GM21619 (cell line): ENCODE measurements around the gene TEX50.
"Not testable (repeated sequence)": the region's sequence is repeated elsewhere in the genome, so short reads cannot be mapped to it uniquely, and the experiment has no call there.

Source experiments
- ATAC-seq: cut with Tn5 transposase; IDR thresholded peaks from one replicate; pipeline ENCODE4 v1.9.1; 2021; ENCODE audit not compliant: unreplicated experiment

TEX50 gene

DNA sequence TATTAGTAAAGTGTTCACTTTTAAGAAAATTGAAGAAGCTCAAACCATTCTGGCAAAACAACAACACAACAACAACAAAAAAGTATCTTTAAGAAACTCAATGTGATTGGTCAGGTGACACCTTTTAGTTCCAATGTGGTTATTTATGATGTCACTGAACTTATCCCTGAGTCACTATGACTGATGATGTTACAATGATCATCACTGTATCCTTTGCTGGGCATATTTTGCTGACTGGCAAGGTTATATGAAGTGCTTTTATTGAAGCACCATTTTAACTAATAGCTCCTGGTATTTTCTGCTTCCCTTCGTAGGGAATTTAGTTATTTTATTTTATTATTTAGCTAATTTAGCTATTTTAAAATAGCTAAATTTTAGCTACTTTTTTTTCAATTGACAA, at the start of gene TEX50:
TSS of gene TEX50 (plus strand) at position 223 of the 400 bp plus-strand sequence. CDS start 184 bp downstream, outside the sequence.
- ATAC-seq: no peak

DNA sequence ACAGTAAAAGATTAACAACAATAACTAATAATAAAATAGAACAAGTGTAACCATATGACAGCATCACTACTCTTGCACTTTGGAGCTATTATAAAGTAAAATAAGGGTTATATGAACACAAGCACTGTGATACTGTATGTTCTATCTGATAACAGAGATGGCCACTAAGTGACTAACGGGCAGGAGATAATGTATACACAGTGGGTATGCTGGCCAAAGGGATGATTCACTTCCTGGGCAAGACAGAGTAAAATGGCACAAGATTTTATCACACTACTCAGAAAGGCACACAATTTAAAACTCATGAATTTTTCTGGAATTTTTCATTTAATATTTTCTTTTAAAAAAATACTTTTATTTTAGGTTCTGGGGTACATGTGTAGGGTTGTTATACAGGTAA, 44.6 kb upstream of the TEX50 start:
- no peak for ATAC-seq

DNA sequence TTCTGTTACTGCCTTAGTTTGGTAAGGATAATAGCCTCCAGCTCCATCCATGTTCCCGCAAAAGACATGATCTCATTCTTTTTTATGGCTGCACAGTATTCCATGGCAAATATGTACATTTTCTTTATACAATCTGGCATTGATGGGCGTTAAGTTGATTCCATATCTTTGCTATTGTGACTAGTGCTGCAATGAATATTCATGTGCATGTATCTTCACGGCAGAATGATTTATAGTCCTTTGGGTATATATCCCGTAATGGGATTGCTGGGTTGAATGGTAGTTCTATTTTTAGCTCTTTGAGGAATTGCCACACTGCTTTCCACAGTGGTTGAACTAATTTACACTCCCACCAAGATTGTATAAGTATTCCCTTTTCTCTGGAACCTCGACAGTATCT, 44.0 kb upstream of the TEX50 start:
- ATAC-seq: not testable (repeated sequence)

DNA sequence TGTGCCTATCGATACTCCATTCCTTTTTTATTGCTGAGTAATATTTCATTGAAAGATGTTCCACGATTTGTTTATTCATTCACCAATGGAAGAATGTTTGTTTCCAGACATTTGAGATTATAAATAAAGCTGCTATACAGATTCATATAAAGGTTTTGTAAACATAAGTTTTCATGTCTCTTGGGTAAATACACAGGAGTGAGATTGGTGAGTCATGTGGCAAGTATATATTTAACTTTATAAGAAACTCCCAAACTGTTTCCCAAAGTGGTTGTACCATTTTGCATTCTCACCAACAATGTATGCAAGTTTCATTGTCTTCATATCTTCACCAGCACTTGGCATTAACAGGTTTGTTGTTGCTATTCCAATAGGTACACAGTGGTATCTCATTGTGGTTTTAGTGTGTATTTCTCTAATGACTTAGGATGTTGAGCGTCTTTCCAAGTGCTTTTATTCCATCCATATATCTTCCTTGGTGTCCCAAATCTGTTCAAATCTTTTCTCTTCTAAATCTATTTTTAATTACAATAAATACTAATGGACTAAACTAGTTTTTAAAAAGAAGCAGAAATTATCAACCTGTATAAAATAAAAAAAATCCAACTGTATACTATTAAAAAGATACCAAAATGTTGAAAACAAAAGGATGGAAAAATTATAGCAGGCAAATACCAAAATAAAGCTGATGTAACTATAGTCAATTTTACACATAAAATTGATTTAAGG, 38.9 kb upstream of the TEX50 start:
- no peak for ATAC-seq

DNA sequence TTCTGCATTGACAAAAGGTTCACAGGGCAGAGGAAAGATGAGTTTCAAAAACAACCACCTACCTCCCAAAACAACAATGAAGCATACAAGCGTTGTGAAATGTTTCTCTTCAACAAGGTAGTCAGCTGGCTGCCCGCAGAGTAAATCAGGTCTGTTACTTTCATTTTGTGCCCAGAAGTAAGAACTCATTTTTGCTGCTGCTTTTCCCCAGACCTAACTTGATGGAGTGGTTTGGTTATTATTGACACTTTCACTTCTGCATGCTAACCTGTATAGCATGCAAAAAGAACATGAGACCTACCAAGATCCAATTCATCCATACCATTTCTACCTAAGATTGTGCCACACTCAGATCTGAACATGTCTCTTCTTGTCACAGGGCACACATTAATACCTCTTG, 33.5 kb upstream of the TEX50 start:
- ATAC-seq: no peak

DNA sequence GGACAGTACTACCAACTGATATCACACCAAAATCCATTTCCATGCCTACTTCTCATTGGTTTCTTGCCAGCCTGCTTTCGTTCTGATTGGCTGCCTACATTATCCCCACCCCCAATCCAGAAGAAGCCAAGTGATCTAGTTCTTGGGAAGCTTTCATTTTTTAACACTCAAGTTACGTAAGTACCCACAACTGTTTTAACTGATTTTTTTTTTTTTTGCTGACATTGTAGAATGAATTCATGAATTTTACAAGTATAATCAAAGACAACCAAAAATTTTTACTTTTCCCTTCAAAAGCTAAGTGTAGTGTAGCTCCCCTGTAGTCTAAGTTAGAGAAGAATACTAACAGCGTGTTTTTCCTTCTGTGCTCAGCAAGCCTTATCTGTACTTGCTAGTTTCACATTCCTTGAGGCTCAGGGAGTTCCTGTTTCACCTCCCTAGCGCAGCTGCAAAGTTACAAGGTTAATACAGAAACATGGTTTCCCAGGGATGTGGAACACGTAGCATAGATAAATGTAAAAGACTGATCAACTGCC, 32.0 kb upstream of the TEX50 start, which contains the start of gene SLC9C2:
TSS of gene SLC9C2 (minus strand) at position 17 of the 536 bp plus-strand sequence. CDS start 1,296 bp downstream, outside the sequence.
- ATAC-seq: no peak

DNA sequence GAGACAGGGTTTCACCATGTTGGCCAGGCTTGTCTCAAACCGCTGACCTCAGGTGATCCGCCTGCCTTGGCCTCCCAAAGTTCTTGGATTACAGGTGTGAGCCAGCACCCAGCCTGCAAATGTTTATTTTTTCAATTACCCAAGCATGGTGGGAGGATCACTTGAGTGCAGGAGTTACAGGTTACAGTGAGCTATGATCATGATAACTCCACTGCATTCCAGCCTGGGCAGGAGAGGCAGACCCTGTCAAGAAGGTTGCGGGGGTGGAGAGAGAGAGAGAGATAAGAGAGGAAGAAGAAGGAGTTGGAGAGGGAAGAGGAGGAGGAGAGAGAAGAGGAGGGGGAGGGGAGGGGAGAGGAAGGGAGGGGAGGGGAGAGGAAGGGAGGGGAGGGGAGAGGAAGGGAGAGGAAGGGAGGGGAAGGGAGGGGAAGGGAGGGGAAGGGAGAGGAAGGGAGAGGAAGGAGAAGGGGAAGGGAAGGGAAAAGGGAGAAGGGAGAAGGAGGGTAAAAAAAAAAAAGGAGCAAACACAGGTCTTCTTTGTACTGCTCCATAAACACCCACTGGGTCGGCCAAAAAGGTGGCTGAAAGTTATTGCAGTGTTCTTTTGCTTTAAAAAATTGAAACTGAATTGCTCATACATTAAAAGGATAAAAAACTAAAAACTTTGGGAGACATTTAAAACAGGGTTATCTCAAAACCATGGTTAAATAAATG, 26.5 kb upstream of the TEX50 start:
- ATAC-seq: no peak

GRCh38 chr1:173613086-173613485, 22.1 kb upstream of the TEX50 start:
- ATAC-seq: not testable (repeated sequence)

DNA sequence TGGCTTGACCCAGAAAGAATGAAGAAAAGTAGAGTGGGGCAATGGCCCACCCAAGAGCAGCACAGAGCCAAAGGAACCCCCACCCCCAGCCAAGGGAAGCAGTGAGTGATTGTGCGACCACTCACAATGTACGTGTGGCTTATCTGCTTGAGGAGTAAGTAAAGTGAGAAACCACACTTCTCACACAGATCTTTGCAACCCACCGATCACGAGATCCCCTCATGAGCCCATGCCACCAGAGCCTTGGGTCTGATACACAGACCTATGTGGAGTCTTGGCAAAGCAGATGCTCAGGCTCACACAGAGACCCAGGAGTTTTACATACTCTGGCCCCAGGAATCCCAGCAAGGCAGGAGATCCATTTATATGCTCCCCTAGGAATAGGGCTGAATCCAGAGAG, 18.3 kb upstream of the TEX50 start:
- no peak for ATAC-seq

DNA sequence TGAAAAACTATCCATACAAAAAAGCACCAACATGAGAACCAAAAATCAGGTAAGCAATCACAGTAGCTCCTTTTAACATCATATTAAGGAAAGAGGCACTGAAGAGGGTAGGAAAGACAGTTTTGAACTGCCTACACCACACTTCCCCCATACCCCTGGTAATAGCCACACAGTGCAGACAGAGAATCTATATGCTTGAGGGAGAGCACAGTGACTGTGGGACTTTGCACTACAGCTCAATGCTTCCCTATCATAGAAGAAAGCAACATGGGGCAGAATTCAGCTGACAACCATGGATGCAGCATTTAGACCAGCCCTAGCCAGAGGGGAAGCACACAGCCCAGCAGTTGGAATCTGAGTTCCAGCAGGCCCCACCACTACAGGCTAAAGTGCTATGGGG, 7.9 kb upstream of the TEX50 start:
- ATAC-seq: no peak

- no peak for ATAC-seq
Observed at GRCh38 chr1:173628888-173629287, 6.2 kb upstream of the TEX50 start.

DNA sequence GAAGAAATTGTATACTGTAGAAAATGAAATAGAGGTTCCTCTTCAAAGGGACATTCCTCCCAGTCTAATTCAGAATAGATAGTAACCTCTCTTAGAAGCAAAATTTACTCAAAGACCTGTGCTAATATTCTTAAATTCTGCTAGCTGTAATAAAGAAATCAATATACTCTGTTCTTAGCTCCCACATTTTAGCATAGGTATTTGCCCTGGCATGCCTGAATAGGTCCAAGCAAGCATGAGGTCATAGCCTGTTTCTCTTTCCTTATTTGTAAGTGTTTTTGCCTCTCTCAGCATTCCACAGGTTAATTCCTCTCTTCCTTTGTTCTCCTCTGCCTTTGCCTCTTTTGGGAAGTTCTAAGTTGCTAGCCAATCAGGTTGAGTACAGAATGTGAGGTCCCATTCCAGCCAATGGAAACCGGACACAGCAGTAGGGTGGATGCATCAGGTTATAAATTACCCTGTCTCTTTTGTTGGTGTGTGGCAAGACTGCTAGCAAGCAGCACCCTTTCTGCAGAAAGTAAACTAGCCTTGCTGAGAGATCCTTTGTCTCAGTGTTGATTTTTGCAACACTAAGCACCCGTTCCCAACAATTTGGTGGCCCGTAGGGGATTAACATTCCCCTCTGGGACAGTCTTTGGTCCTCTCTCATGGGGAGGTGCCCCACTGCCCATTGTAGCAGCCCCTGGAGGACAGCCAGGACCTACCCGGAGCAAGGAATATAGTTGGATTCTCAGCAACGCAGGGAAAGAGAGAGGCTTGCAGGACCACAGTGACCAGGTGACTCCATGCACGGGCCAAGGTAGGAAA, 2.3 kb downstream of the TEX50 start:
- ATAC-seq: not testable (repeated sequence)

DNA sequence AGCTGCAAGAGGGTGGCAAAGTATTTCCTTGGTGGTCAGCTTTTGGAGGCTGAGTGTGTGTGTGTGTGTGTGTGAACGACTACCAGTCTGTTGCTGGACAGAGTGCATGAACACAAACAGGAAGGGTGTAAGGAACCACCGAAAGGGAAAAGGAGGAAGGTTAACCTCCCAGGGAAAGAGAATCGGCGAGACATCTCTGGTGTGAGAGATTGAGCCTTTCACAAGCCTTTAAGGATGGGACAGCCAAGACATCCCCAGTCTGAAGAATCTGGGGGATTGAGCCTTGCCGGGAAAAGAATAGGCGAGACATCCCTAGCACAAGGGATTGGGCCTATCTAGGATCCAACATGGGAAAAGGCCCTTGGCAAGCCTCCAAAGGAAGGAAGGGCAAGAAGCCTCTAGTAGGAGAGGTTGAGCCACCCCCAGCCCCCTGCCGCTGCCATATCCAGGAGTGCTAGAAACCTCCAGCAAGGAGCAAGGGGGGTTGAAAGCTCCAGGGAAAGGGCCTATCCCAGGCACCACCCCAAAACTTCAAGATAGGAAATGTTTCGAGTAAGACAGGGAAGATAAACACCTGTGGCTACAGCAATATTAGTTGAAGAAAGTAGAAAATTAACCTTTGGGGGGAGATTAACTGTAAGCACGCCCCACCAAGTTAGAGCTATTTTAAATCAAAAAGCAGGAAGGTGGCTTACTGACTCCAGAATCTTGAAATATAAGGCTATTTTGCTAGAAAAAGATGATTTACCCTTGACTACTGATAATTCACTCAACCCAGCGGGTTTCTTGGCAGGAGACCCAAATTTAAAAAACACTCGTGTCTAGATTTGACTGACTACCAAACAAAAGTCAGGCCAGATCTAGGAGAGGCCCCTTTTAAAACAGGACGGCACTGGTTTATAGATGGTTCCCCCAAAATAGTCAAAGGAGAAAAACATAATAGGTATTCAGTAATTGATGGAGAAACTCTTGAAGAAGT, 3.2 kb downstream of the TEX50 start:
- no peak for ATAC-seq

DNA sequence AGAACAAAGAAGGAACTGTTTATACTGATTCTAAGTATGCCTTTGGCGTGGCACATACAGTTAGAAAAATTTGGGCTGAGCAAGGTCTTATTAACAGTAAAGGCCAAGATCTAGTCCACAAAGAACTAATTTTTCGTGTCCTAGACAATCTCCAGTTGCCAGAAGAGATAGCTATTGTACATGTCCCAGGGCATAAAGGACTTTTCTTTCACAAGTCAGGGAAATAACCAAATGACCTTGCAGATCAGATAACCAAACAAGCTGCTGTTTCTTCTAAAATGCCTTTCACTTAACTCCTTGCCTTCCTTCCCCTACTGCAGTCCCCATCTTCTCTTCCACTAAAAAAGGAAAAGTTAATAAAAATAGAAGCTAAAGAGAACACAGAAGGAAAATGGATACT, 4.0 kb downstream of the TEX50 start:
- no peak for ATAC-seq

GRCh38 chr1:173642450-173643139, 7.5 kb downstream of the TEX50 start:
- ATAC-seq: not testable (repeated sequence)

GRCh38 chr1:173646656-173647055, 11.5 kb downstream of the TEX50 start:
- no peak for ATAC-seq

- no peak for ATAC-seq
Observed at GRCh38 chr1:173648880-173649605, 13.9 kb downstream of the TEX50 start.

DNA sequence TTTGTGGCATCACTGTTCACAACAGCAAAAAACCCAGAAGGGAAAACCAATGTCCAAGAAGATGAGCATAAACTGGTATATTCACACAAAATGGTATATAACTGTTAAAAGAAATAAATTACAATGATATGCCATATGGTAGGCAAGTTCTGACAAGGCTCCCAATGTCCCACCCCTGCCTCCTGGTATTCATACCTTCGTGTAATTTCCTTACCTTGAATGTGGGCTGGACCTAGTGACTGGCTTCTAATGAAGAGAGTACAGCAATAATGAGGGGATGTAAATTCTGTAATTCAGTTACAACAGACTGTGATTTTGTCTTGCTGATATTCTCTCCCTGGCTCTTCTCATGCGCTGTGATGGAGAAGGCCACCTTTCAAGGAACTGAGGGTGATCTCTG, 25.2 kb downstream of the TEX50 start:
- no peak for ATAC-seq

DNA sequence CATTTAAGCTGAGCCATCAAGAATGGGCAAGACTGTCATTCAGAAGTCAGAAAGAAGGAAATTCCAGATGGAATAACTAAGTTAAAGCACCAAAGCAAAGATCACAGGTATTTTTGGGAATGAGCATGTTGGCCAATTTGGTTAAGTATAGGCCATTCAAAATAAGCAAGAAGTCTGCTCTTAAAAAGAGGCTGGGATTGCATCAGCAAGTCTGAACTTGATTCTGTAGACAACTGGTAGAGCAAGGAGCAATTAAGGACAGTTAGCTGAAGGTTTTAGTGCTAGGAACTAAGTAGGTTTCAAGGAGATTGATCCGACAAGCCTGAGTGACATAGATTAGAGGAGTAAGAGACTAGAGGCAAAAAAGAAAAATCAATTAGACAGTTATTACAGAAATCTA, 26.1 kb downstream of the TEX50 start:
- ATAC-seq: no peak
